Stimulated activated CD4-positive, alpha-beta T cell treated with anti-CD3 and anti-CD28 coated beads, Interleukin-2, amount 100 ng/mL, for 24 hours (primary cell): ENCODE measurements around the gene TMEM97.
"Not testable (repeated sequence)": the region's sequence is repeated elsewhere in the genome, so short reads cannot be mapped to it uniquely, and the experiment has no call there.

Experiments used
- DNase-seq, 2 donors: peaks; one replicate each; pipeline ENCODE4 v3.0.0-alpha.2; 2020

Gene TMEM97

DNA sequence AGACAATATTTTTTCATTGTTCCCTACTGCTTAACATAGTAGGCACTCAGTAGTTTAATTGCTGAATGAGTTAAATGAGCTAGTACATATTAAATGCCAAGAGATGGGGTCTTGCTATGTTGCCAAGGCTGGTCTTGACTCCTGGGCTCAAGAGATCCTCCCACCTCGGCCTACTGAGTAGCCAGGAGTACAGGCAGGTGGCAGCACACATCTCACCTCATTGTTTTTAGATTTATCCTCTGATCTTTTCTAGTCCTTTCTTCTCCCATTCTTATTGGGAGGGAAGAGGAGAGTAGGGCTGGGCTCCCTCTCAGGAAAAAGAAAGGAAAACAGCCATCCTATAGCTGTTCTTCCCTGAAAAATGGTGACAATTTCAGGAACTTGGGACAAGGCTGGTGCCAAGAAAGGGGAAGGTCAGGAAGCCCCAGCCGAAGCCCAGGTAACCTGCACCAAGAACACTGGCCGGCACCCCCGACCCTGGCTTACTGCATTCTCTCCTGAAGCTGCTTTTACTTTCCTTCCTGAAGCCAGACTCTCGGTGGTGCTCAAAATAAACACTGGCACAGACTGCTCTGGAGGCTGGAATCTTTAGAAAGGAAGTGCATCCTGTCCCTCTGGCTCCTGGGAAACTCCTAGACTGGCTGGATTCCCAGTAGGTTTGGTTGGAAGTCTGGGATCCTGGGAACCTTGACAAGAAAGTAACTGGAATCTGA is 19.2 kb downstream of the TMEM97 start:
- DNase-seq: no peak

DNA sequence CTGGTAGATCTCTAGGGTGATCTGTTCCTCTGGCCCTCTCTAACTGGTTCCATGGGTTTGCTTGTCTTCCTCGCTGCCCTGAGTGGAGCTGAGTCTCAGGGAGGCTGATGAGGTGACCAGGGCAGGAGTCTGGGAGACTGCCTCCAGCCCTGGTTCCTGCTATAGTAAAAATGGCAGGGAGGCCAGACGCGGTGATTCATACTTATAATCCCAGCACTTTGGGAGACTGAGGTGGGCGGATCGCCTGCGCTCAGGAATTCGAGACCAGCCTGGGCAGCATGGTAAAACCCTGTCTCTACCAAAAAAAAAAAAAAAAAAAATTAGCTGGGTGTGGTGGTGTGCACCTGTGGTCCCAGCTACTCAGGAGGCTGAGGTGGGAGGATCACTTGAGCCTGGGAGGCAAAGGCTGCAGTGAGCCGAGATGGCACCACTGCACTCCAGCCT is 19.8 kb downstream of the TMEM97 start:
- DNase-seq: not testable (repeated sequence)

DNA sequence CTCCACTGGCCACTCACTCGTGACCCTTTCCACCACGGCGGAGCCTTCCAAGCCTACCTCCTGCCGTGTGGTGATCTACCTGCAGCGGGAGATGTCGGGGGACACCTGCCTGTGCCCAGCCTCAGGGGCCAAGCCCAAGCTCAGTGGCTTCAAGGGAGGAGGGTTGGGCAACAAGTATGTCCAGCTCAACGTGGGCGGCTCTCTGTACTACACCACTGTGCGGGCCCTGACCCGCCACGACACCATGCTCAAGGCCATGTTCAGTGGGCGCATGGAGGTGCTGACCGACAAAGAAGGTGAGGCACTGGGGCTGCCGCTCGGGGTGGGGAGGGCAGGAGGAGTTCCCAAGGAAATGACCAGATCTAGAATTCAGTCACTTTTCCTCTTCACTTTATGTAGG is 20.4 kb downstream of the TMEM97 start:
- no peak for DNase-seq

DNA sequence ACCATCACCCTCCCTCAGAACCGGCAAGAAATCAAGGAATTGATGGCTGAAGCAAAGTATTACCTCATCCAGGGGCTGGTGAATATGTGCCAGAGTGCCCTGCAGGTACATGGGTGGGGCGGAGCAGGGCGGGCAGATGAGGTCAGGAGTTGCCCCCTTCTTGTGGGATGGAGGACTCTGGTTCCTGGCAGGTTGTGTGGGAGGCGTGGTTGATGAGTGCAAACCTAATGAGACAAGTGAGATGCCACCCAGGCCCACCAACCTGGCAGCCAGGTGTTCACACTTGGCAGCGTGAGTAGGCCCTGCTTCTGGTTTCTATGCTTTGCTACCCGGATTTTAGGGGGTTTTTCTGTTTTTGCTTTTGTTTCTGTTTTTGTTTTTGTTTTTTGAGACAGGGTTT is 21.4 kb downstream of the TMEM97 start:
- DNase-seq: no peak

DNA sequence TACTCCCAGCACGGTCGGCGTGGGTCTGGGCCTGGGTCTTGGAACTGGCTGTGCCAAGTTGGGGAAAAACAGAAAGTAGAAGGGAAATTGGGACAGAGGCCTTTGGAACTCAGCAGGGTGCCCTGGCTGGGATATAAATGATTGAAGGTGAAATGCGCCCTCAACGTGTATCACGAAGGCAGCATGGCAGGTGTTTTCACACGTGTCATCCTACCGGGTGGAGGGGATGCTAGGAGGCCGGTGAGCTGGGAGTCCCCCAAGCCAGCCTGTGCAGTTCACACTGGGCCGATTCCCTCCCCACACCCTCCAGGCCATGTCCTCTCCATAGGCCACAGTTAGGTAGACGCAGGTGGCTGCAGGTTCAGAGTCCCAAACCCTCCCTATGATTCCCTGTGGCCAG is 22.5 kb downstream of the TMEM97 start:
- DNase-seq: no peak

DNA sequence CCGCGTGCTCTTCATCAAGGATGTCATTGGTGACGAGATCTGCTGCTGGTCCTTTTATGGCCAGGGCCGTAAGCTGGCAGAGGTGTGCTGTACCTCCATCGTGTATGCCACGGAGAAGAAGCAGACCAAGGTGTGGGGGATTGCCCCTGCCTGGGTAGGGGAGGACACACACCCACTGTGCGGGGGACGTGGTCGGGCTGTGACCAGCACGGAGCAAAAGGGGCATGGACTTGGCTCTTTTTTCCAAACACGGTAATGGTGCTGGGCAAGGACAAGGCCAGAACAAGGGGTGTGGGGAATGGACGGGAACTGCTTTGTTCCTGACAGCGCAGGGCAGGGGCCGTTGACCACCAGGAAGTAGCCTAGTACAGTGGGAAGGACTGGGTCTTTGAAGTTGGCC is 23.3 kb downstream of the TMEM97 start:
- DNase-seq: no peak

DNA sequence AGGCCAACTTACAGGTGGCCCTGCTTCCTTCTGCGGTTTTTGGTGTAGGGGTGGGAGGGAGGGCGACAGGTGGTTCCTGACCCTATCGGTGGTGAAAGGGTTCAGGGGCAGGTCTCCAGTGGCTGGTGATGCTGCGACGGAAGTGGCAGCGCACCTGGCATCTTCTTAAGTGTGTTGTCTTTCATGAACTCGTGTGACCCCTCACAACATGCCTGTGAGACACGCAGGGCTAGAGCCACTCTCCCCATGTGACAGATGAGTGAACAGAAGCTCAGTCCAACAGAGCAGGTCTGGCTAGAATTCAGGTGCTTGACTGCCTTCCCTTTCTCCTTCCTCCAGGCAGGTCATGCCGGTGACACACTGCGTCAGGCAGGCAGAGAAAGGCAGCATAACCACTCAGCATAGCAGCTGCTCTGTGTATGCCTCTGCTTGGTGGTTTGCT is 24.5 kb downstream of the TMEM97 start:
- DNase-seq: no peak

DNA sequence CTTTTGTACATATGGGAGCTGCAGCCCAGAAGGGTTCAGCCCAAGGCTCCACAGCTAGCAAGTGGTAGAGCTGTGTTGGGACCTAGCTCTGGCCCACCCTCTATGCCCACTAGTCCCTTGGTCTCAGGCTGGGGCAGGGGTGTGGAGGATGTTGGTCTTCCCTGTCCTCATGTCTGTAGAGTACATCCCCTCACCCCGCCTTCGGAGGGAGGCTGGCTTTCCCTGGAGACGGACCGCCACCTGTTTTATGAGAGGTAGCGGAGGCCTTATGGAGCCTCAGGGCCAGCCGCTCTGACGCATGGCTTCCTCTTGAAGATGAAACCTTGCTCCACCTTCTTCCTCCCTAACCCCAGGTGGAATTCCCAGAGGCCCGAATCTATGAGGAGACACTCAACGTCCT is 25.0 kb downstream of the TMEM97 start:
- DNase-seq: no peak

DNA sequence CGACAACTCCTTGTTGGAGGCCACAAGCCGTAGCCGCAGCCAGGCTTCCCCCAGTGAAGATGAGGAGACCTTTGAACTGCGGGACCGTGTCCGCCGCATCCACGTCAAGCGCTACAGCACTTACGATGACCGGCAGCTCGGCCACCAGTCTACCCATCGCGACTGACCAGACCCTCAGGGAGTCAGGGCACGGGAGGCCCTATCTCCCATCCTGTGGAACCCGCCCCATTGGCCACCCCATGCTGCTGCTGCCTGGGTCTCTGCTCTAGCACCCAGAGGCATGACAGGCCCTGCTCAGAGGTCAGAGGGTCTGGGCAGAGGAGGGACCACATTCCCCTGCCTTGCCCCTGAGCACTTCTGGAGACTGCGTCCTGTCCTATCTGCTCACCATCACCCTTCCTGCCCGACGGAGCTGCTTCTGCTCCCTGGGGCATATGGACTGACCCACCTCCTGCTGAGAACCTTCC is 25.5 kb downstream of the TMEM97 start:
- DNase-seq: no peak

DNA sequence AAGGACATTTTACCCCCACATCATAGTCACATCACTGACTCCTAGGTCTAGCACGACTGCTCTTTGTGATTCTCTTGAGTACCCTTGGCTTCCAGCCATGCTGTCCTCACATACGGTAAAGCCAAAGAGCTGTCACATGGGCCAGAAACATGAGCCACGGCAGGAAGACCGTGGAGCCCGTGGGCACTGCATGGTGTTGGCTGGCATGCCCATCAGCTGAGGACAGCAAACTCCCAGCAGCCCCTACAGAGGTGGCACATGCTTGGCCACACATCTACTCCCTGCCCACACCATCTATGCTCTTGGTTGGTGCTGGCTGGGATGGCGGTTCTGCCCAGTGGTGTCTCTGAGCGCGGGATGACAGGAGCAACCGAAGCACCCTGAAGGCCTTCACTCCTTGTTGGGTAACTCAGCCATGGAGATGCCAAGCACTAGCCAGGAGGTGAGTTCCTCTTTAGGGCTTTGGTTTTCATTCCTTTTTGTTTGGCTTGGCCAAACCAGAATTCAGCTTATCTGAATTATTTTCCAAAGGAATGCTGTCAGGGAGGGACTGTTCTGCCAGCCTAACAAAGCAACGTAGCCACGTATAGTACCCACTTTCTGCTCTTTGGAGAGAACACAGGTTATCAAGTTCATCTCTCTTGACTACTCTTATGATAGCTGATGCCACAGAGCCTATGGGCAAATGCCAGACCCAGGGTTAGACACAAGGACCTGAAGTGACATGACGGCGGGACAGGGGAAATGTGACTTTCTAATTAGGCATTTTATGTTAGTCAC is 26.6 kb downstream of the TMEM97 start:
- DNase-seq: no peak

DNA sequence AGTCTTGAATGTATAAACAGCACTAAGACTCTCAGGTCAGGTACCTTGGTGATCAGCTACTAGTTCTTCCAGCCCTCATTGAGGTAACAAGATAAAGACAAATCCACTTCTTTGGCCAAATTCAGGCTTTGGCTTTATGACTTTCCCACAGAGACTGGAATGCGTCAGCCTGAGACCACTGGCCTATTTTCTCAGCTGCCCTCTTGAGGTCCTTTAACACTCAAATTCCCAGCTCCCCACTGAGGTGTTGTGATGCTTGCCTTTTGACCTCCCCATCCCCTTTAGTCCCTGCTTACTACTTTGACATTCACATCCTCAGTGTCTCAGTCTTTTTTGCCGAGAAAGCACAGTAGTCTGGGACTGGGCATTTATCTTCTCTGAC is 27.2 kb downstream of the TMEM97 start:
- DNase-seq: no peak

DNA sequence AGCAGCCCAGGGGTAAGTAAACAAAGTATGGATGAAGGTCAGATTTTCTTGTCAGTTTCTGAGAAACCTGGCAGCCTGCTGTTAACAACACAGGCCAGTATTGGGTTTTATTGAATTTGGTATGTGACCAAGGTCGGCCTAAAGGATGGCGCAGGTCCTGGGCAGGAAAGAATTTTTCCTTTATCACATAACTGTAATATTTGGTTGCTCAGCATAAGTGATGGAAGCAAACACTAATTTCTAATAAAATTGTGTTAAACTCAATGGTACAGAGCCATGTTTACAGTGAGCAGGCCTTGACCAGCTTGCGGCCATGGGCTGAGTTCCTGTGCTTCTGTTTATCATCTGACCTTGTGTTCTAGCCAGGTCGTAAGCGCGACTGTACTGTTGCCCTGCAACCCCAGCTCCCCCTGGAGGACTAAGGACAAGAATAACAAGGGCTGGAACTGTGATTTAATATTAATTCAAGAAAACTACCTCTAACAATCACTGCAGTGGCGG is 27.8 kb downstream of the TMEM97 start:
- DNase-seq: no peak

DNA sequence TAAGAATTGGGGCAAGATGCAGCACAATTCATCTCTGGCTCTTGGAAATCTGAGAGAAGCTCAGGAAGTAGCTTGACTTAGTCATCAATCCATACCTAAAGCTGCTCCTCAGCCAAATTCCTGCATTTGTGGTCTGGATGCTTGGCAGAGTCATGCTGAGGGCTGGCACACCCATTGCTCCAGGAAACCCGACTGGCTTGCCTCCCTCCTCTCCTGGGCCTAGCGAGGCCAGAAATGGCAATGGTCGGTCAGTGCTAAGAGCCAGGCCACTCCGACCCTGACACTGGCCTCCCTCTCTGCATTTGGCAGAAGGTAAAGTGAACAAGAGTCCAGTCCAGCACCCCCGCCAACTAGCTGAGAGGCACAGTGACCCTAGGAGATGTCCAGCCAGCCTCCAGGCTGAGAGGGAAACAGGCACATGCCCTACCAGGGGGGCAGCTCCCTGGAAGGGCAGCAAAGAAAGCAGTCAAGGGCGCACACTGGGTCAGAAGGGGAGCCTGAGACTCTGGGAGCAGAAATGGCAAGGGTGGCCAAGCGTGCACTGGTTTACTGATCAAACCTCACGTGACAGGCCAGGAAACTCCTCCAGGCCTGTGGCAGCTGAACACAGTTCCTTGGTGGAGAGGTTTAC is 28.4 kb downstream of the TMEM97 start:
- DNase-seq: no peak

DNA sequence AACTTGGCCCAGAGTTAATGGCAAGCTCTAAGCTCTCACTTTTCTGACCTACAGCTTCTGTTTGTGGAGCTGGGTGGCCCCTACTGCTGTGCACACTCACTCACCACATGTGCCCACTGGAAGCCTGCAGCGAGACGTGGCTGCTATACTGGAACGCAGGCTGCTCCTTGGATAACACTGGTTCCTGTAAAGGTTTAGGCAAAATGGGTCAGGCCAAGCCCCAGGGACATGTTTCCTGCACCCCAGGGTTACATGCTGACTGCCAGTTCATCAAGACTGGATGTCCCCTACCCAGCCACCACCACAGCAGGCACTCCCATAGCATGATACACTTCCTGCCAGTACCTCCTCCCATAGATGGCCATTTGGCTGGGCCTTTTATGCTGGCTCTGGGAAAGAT is 30.0 kb downstream of the TMEM97 start:
- no peak for DNase-seq

DNA sequence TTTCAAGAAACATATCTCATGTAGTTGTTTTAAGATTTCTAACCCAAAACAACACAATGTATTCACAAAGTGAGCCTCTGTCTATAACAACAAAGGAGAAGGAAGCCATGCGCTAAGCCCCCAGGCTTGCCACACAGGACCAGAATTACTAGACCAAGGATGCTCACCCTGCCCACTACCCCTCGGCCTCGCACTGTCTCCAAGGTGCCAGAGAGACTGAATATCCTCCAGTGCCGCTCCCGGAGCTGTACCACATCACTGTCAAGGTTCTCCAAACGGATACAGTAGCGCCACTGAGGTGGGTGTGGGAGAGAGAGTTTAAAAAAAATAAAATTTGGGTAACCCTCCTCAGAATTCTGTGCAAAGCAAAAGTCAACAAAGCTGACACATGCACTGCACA is 31.3 kb downstream of the TMEM97 start:
- no peak for DNase-seq

DNA sequence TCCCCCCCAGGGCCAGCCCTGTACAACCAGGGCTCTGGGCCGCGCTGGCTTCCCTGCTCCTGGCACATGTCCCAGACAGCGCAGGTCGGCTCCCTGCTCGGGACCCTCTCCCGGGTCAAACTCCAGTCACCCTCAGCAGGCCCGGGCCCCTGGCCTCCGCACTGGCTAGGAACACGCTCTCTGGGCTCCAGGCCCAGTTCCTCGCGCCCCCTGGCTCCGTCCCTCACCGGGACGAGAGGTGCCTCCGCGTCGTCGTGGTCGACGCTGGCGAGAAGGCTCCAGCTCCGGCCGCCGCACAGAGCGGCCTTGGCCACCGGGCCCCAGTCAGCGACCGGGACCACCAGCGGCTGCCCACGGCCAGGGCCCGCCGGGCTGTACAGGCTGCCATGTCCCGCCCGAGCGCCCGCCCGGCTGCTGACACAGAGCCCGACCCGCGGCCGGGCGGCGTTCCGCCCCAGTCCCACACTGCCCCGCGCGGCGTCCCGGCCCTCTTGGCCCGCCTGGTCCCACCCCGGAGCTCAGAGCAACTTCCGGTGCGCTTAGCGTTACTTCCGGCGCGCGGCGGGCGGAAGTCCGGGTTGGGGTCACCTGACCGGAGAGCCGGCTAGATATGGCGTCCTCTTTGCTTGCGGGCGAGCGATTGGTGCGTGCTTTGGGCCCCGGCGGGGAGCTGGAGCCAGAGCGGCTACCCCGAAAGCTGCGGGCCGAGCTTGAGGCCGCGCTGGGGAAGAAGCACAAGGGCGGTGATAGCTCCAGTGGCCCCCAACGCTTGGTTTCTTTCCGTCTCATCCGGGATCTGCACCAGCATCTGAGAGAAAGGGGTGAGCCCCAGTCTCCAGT is 38.3 kb downstream of the TMEM97 start, which contains the start of gene POLDIP2:
TSS of gene POLDIP2 (minus strand) at position 467 of the 840 bp plus-strand sequence. CDS start at position 388, 79 bp downstream.
- DNase-seq: peak; percentile 96

DNA sequence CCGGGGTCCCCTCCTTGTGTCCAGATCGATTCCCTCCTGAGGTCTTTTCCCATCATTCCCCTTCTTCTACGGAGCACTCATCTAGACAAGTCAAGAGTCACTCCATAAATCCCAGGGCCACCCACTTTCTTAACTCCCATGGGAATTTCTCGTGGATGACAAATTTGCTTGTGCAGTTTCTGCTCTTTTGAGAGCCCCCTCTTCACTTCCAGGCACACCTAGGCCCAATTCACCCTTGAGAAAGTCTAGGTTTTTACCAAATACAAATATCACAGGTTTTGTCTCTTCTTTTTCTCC is 38.8 kb downstream of the TMEM97 start:
- no peak for DNase-seq

DNA sequence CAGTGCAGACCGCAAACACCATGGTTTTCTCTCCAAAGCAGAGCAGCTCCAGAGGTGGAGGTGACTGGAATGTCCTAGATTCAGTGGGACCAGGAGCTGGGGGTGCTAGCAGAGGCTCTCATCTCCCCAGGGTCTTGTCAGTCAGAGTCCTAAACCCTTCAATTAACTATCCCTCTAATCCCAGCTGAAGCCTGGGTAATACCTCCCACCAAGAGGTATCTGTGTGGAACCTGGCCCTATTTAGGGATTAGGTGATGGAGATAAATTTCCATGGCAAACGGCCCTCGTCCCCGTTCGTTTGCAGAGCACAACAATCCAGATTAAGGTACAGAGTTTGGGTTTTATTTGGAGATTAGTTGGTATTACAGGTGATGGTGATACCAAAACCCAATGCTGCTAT is 44.2 kb downstream of the TMEM97 start:
- no peak for DNase-seq

DNA sequence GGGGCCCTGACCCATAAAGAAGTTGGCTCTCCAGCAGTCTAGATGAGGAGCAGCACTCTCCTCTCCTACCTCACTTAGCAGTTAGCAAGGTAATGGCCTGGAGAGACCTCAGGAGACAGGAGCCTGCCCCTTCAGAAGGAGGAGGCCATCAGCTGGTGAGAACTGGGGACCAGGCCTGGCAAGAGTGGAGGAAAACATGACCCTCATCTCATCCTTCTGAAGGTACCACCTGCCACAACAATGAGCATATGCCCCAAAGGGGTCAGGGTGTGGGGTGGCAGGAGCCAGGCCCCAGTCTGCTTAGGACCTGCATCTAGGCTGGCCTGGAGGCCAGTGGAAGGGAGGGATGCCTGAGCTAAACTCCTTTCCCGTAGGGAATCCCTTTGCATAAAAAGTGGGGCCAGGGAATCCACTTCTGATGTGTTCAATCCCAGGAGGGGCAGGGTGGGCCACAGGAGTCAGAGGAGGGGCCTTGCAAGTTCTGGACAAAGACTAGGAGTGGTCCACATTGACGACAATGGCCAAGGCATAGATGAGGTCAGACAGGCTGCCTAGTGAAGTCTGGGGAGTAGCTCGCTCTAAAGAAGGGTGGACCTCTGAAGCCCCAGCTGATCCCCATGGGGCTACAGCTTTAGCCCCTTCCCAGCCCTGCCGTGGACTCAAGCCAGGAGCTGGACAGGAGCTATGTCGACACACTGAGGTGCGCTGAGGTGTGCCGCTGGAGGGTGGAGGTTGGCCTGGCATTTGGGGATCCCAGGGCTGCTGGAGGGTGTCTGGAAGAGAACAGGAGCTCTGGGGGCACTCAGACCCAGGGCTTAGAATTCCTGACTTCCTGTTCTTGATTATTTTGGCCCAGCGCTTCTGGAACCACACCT is 45.0 kb downstream of the TMEM97 start:
- no peak for DNase-seq

DNA sequence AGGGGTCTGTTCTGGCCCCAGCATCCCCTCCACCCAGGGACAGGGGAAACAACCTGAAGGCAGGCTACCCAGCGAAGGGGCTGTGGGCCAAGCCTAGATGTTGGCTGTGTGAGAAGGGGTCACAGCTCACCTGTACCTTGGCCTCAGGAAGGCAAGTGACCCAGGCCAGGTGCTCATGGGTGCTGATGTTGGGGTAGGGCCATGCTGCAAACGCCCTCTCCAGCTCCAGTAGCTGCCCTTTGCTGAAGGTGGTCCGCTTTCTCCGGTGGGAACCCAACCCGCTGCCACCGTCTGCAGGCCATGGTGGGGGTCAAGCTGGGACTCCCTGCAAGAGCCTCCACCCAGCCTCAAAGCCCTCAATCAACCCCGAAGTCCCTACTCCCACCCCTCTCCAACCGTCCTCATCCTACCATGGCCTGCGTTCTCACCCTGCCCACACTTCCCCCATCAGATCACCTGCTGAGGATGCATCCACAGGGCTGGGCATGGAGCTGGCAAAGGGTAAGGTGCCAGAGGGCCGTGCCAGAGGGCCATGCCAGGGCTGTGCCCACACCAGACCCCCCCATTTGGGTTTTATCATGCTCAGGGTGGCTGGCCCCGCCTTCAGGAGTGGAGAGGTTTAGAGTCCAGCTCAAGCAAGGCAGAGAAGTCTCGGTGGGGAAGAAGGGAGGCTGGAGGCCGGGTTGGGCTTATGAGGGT is 45.8 kb downstream of the TMEM97 start, which contains the start of gene SEBOX:
TSS of gene SEBOX (minus strand) at position 535 of the 699 bp plus-strand sequence. CDS start at position 487, 48 bp downstream.
- no peak for DNase-seq

DNA sequence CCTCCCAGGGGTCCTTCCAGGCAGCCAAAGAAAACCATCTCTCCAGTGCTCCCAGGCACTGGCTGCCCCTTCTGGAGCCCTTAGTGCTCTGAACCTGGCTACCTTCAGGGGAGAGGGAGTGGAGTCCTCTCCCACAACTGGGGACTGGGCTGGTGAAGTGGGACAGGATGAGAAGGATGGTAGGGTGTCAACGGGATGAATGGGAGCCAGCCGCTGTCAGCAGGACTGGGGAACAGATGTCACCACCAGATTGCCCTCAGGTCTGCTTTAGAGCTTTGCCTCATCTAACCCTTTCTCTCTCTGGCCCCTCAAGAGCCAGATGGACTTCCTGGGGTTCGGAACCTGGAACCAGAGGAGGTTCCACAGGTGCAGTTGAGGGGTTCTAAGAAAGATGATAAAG is 46.5 kb downstream of the TMEM97 start:
- no peak for DNase-seq
